Colonic mucosa (tissue), 4 donors: Measurements from ENCODE around the gene GTF3C1. TPM values are rescaled to one million over a fixed set of nuclear protein-coding genes. Genes with fewer than 3 reads are reported as not detected.

Experiments used
- DNase-seq: peaks from one replicate; pipeline ENCODE4 v3.0.0-alpha.2; 2020
- H3K27ac ChIP-seq: fragments of 200-600 bp; one replicate; pipeline ENCODE4 v1.8.0; 2021
- H3K27me3 ChIP-seq: fragments of 200-600 bp; one replicate; pipeline ENCODE4 v1.8.0; 2021
- H3K36me3 ChIP-seq: fragments of 200-600 bp; one replicate; pipeline ENCODE4 v1.8.0; 2021
- H3K4me1 ChIP-seq: fragments of 200-600 bp; one replicate; pipeline ENCODE4 v1.8.0; 2021; ENCODE audit warnings: mild to moderate bottlenecking
- H3K4me3 ChIP-seq: fragments of 200-600 bp; one replicate; pipeline ENCODE4 v1.8.0; 2021
- H3K9ac ChIP-seq, 2 donors: one replicate each; pipeline ENCODE4 v1.7.0; 2013; ENCODE audit warnings: control low read depth in 2 of 2, low read depth in 2 of 2, low read length in 2 of 2
- H3K9me3 ChIP-seq: fragments of 200-600 bp; one replicate; pipeline ENCODE4 v1.8.0; 2021
- intact Hi-C: fragments of 100-400 bp; cut with DNase I; formaldehyde crosslinking; loops from one replicate; pipeline ENCODE4 v1.14.1; 2022
- total RNA-seq, 2 donors: library from RNA; stranded (reverse); fragmentation: NEBNext Ultra II Directional in 1 of 2; extraction: Animal tissue kit (Norgen Biotek cat#: 25700) in 1 of 2; gene quantifications; one replicate each; pipeline ENCODE4 v1.2.1, GENCODE V29; 2021
- TF ChIP-seq, protein P1 (sequence below): fragments of 200-600 bp; IDR thresholded peaks from one replicate; pipeline ENCODE4 v1.8.0; 2022; ENCODE audit warnings: antibody characterized with exemption, mild to moderate bottlenecking
- donor health status: healthy.
- donor health status: DM: no; HTN: no; CAD: no.
- donor health status: DM: no; HTN: no; CAD: no.

GTF3C1 gene
- total RNA-seq, 2 donors from 2014 or later = 40.1 to 67.8 TPM

DNA sequence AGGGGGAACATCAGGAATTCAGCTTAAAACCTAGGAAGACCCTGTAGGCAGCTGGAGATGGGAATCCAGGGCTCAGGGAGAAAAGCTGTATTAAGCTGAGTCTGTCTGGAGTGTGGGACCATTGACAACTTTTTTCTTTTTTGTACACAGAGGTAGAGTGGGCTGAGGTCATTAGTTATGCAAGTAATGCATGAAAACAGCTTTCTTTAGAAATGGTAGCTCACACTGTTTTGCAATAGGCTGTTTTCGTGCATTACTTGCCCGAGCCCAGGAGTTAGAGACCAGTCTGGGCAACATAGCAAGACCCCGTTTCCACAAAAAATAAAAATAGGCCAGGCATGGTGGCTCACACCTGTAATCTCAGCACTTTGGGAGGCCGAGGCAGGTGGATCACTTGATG is 46.7 kb upstream of the GTF3C1 start:
- Histone ChIP-seq H3K36me3 (no peaks in the 10 kb centered on the region), H3K4me3 (no peak overlapping the region), H3K27me3 (no peaks in the 10 kb centered on the region), H3K9ac (no peak overlapping the region), H3K9me3 (no peaks in the 10 kb centered on the region), H3K4me1 (no peaks in the 10 kb centered on the region), H3K27ac (no peak overlapping the region)
- TF ChIP-seq, protein P1, sequence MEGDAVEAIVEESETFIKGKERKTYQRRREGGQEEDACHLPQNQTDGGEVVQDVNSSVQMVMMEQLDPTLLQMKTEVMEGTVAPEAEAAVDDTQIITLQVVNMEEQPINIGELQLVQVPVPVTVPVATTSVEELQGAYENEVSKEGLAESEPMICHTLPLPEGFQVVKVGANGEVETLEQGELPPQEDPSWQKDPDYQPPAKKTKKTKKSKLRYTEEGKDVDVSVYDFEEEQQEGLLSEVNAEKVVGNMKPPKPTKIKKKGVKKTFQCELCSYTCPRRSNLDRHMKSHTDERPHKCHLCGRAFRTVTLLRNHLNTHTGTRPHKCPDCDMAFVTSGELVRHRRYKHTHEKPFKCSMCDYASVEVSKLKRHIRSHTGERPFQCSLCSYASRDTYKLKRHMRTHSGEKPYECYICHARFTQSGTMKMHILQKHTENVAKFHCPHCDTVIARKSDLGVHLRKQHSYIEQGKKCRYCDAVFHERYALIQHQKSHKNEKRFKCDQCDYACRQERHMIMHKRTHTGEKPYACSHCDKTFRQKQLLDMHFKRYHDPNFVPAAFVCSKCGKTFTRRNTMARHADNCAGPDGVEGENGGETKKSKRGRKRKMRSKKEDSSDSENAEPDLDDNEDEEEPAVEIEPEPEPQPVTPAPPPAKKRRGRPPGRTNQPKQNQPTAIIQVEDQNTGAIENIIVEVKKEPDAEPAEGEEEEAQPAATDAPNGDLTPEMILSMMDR = no peak
- no peak for DNase-seq
- intact Hi-C loops = no loop called here

DNA sequence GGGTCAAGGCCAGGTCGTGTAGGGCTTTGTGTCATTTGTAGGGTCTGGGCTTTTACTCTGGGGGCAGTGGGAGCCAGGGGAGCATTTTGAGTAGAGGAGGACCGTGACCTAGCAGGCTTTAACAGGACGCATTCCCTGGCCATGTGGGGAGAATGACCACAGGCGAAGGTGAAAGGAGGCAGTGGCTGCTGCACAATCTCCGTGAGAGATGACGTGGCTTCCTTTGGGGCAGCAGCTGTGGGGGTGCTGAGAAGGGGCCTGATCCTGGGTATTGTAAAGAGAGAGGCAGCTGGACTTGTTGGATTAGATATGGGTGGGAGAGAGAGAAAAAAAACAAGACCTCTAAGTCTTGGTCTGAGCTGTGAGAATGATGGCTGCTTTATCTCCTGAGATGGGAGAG is 46.3 kb upstream of the GTF3C1 start:
- Histone ChIP-seq H3K9ac (no peak overlapping the region), H3K4me3 (no peak overlapping the region), H3K27me3 (no peaks in the 10 kb centered on the region), H3K4me1 (no peaks in the 10 kb centered on the region), H3K36me3 (no peaks in the 10 kb centered on the region), H3K27ac (no peak overlapping the region), H3K9me3 (no peaks in the 10 kb centered on the region)
- no peak for DNase-seq
- intact Hi-C loops = no loop called here
- TF ChIP-seq, protein P1 = no peak

DNA sequence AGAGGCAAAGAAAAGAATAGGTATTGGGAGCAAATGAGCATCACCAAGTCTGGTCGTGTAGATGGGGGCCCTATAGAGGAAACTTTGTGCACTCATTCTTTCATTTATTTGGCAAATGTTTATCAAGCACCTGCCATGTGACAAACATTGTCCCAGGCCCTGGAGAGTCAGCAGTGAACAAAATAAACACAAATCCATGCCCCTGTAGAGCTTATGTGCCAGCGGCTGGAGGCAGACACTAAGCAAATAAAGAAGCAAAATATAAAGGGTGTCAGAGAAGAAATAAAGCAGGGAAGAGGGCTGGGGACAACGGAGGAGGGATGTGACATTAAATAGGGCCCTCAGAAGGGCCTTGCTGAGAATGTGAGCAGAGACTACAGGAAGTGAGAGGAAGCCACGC is 45.8 kb upstream of the GTF3C1 start:
- TF ChIP-seq, protein P1 = no peak
- H3K4me3 ChIP-seq = no peak overlapping the region
- intact Hi-C loops = no loop called here

DNA sequence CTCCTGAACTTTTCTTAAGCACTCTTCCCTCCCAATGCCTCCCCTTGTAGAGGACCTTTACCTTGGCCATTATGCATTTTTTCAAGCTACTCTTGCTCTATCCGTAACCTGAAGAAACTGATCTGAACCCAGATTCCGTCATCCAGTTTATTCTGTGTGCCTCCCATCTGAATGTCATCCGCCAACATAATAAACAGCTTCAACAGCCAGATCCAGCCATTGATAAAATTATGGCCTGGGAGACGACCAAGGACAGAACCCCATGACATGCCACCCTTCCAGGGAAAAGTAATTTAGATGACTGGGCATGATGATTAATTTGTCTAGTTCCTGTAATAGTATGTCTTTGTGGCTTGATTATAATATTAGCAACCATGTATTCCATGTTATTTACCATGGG is 42.1 kb upstream of the GTF3C1 start:
- Histone ChIP-seq H3K27ac (no peak overlapping the region), H3K9me3 (no peaks in the 10 kb centered on the region), H3K36me3 (no peaks in the 10 kb centered on the region), H3K9ac (no peak overlapping the region), H3K4me3 (no peak overlapping the region), H3K27me3 (no peaks in the 10 kb centered on the region), H3K4me1 (no peaks in the 10 kb centered on the region)
- intact Hi-C loops = no loop called here
- TF ChIP-seq, protein P1 = no peak
- DNase-seq = no peak

More for the DNA sequence above, 45.8 kb upstream of the GTF3C1 start:
- H3K27me3 ChIP-seq = no peaks in the 10 kb centered on the region
- no peaks in the 10 kb centered on the region for H3K36me3 ChIP-seq
- no peaks in the 10 kb centered on the region for H3K4me1 ChIP-seq
- no peak for DNase-seq
- H3K9ac ChIP-seq = no peak overlapping the region
- no peaks in the 10 kb centered on the region for H3K9me3 ChIP-seq
- H3K27ac ChIP-seq = no peak overlapping the region

DNA sequence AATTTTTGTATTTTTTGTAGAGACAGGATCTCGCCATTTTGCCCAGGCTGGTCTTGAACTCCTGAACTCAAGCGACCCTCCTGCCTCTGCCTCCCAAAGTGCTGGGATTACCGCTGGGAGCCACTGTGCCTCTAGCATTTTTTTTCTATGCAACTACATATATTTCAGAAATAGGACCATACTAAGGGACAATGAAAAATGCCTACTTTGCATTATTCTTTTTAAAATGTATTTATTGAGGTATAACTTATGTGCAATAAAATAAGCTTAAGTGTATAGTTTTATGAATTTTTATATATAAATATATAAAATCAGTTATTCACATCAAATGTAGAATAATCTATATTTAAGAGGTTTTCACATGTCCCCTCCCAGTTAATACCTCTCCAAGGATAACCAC is 38.3 kb upstream of the GTF3C1 start:
- H3K36me3 ChIP-seq = no peaks in the 10 kb centered on the region
- intact Hi-C loops = no loop called here
- no peaks in the 10 kb centered on the region for H3K27me3 ChIP-seq
- no peak overlapping the region for H3K27ac ChIP-seq
- TF ChIP-seq, protein P1 = no peak
- no peak overlapping the region for H3K9ac ChIP-seq
- H3K4me1 ChIP-seq = no peaks in the 10 kb centered on the region
- H3K9me3 ChIP-seq = no peaks in the 10 kb centered on the region
- DNase-seq = no peak
- H3K4me3 ChIP-seq = no peak overlapping the region

DNA sequence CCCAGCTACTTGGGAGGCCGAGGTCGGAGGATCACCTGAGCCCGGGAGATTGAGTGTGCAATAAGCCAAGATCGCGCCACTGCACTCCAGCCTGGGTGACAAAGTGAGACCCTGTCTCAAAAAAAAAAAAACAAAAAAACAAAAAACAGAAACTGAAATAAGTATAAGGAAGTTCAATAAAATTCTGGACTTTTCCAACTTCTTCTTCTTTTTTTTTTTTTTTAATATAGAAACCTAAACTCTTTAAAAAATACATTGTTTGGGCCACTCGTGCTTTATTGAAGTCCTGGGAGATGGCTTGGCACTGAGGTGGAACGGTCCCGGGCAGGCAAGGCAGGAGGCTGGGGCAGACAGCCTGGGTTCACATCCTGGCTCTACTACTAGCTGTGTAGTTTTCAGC is 37.0 kb upstream of the GTF3C1 start:
- no peaks in the 10 kb centered on the region for H3K9me3 ChIP-seq
- H3K27ac ChIP-seq = no peak overlapping the region
- H3K4me3 ChIP-seq = no peak overlapping the region
- H3K4me1 ChIP-seq = no peaks in the 10 kb centered on the region
- H3K27me3 ChIP-seq = no peaks in the 10 kb centered on the region
- no peak for DNase-seq
- intact Hi-C loops = no loop called here
- TF ChIP-seq, protein P1 = no peak
- H3K36me3 ChIP-seq = no peaks in the 10 kb centered on the region
- no peak overlapping the region for H3K9ac ChIP-seq
